ENCODE data around the gene MDM2.

DNA sequence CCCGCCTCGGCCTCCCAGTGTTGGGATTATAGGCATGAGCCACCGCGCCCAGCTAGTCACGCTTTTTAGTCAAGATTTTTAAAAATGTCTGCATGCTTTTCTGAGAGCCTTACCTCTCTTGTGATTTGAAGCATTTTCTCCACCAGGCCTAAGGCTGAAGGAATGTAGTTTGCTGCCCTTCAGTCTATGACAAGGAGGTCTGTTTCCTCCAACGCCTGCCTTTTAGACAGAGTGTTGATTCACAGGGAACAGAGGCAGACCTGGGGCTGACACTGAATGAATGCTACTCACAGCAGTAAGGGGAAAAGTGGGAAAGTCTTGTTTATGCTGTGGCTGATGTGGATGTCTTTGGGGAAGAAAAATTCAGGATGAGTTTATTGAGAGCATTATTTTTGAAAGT, 27.2 kb upstream of the MDM2 start:
- TF ChIP-seq, protein P1, sequence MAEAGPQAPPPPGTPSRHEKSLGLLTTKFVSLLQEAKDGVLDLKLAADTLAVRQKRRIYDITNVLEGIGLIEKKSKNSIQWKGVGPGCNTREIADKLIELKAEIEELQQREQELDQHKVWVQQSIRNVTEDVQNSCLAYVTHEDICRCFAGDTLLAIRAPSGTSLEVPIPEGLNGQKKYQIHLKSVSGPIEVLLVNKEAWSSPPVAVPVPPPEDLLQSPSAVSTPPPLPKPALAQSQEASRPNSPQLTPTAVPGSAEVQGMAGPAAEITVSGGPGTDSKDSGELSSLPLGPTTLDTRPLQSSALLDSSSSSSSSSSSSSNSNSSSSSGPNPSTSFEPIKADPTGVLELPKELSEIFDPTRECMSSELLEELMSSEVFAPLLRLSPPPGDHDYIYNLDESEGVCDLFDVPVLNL (CRISPR knock-in tag; IDR thresholded peaks at IDR 0.05; ENCODE audit: low read depth): no peak
- no peak for TF ChIP-seq CSDE1 (IDR thresholded peaks at IDR 0.05)
- TF ChIP-seq, protein P2, sequence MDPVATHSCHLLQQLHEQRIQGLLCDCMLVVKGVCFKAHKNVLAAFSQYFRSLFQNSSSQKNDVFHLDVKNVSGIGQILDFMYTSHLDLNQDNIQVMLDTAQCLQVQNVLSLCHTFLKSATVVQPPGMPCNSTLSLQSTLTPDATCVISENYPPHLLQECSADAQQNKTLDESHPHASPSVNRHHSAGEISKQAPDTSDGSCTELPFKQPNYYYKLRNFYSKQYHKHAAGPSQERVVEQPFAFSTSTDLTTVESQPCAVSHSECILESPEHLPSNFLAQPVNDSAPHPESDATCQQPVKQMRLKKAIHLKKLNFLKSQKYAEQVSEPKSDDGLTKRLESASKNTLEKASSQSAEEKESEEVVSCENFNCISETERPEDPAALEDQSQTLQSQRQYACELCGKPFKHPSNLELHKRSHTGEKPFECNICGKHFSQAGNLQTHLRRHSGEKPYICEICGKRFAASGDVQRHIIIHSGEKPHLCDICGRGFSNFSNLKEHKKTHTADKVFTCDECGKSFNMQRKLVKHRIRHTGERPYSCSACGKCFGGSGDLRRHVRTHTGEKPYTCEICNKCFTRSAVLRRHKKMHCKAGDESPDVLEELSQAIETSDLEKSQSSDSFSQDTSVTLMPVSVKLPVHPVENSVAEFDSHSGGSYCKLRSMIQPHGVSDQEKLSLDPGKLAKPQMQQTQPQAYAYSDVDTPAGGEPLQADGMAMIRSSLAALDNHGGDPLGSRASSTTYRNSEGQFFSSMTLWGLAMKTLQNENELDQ (CRISPR knock-in tag; IDR thresholded peaks at IDR 0.05; ENCODE audit: borderline replicate concordance): no peak
- TF ChIP-seq, protein P3, sequence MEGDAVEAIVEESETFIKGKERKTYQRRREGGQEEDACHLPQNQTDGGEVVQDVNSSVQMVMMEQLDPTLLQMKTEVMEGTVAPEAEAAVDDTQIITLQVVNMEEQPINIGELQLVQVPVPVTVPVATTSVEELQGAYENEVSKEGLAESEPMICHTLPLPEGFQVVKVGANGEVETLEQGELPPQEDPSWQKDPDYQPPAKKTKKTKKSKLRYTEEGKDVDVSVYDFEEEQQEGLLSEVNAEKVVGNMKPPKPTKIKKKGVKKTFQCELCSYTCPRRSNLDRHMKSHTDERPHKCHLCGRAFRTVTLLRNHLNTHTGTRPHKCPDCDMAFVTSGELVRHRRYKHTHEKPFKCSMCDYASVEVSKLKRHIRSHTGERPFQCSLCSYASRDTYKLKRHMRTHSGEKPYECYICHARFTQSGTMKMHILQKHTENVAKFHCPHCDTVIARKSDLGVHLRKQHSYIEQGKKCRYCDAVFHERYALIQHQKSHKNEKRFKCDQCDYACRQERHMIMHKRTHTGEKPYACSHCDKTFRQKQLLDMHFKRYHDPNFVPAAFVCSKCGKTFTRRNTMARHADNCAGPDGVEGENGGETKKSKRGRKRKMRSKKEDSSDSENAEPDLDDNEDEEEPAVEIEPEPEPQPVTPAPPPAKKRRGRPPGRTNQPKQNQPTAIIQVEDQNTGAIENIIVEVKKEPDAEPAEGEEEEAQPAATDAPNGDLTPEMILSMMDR (IDR thresholded peaks at IDR 0.05 in 2 of 3, conservative IDR thresholded peaks at IDR 0.05 in 1 of 3; ENCODE audit: insufficient read depth in 2 of 3, low read depth in 1 of 3, low read length in 3 of 3): no peak
- TF ChIP-seq ZBTB1 (CRISPR knock-in tag; IDR thresholded peaks at IDR 0.05; ENCODE audit: borderline replicate concordance, low read depth): no peak
- TF ChIP-seq GATAD2B (IDR thresholded peaks at IDR 0.05; ENCODE audit: borderline replicate concordance): no peak
- no peak for TF ChIP-seq PYGO2 (tag; IDR thresholded peaks at IDR 0.05)
- TF ChIP-seq DNMT1 (IDR thresholded peaks at IDR 0.05): no peak
- no peak for TF ChIP-seq ATF7 (IDR thresholded peaks at IDR 0.05)
- TF ChIP-seq FOXJ2 (tag; IDR thresholded peaks at IDR 0.05): no peak

Data from K562 (cell line).